Measurements from ENCODE around the gene TCAP. TPM values are rescaled to one million over a fixed set of nuclear protein-coding genes. Genes with fewer than 3 reads are reported as not detected.

Gene TCAP
- total and polyA plus RNA-seq, 2 donors (not counting 1 experiment from before 2014, with no cell fraction given): 0.05 to 0.17 TPM

GRCh38 chr17:39647256-39647655, 17.9 kb upstream of the TCAP start:
- no peak for DNase-seq (ENCODE audit: low read depth in 2 of 2)
- Histone ChIP-seq H3K9ac (ENCODE audit: insufficient read depth, low read length) (no peak overlapping the region), H3K4me1 (ENCODE audit: control insufficient read depth, extremely low read depth, insufficient read depth, low read length) (peaks cover 3% of the 10 kb centered on the region), H3K27me3 (ENCODE audit: control insufficient read depth, insufficient read depth, low read length) (no peaks in the 10 kb centered on the region), H3K9me3 (ENCODE audit: control insufficient read depth, insufficient read depth, low read depth, low read length) (no peaks in the 10 kb centered on the region), H3K4me2 (ENCODE audit: extremely low read depth, insufficient read depth, low read length) (no peak overlapping the region), H2AFZ (ENCODE audit: low read length) (no peak overlapping the region), H4K20me1 (ENCODE audit: control insufficient read depth, extremely low read depth, insufficient read depth, low read length) (no peaks in the 10 kb centered on the region), H3K27ac (ENCODE audit: insufficient read depth, low read length) (no peak overlapping the region), H3K79me2 (ENCODE audit: control insufficient read depth, insufficient read depth, low read length) (peaks cover 4% of the 10 kb centered on the region), H3K4me3 (replicated peaks in 1 of 4; ENCODE audit: control extremely low read depth in 1 of 4, insufficient read depth in 1 of 4, low read depth in 3 of 4, low read length in 4 of 4) (no peak overlapping the region), H3K36me3 (ENCODE audit: control insufficient read depth, insufficient read depth, low read length) (no peaks in the 10 kb centered on the region)
- TF ChIP-seq EZH2 (IDR thresholded peaks at IDR 0.05; ENCODE audit: low read length, missing control alignments): no peak
- TF ChIP-seq CTCF (conservative IDR thresholded peaks at IDR 0.05 in 1 of 2, IDR thresholded peaks at IDR 0.05 in 1 of 2; ENCODE audit: low read depth in 1 of 2, low read length in 2 of 2): no peak

GRCh38 chr17:39648616-39649366, 16.4 kb upstream of the TCAP start:
- TF ChIP-seq EZH2 (IDR thresholded peaks at IDR 0.05; ENCODE audit: low read length, missing control alignments) (no peak), CTCF (conservative IDR thresholded peaks at IDR 0.05 in 1 of 2, IDR thresholded peaks at IDR 0.05 in 1 of 2; ENCODE audit: low read depth in 1 of 2, low read length in 2 of 2) (no peak)
- H3K4me2 ChIP-seq (ENCODE audit: extremely low read depth, insufficient read depth, low read length): no peak overlapping the region
- no peaks in the 10 kb centered on the region for H4K20me1 ChIP-seq (ENCODE audit: control insufficient read depth, extremely low read depth, insufficient read depth, low read length)
- peaks cover 4% of the 10 kb centered on the region for H3K79me2 ChIP-seq (ENCODE audit: control insufficient read depth, insufficient read depth, low read length)
- no peak overlapping the region for H3K4me3 ChIP-seq (replicated peaks in 1 of 4; ENCODE audit: control extremely low read depth in 1 of 4, insufficient read depth in 1 of 4, low read depth in 3 of 4, low read length in 4 of 4)
- no peak overlapping the region for H2AFZ ChIP-seq (ENCODE audit: low read length)
- DNase-seq (ENCODE audit: low read depth in 2 of 2): peak; percentile 78
- H3K9ac ChIP-seq (ENCODE audit: insufficient read depth, low read length): no peak overlapping the region
- no peaks in the 10 kb centered on the region for H3K27me3 ChIP-seq (ENCODE audit: control insufficient read depth, insufficient read depth, low read length)
- H3K27ac ChIP-seq (ENCODE audit: insufficient read depth, low read length): no peak overlapping the region
- no peaks in the 10 kb centered on the region for H3K36me3 ChIP-seq (ENCODE audit: control insufficient read depth, insufficient read depth, low read length)
- no peaks in the 10 kb centered on the region for H3K4me1 ChIP-seq (ENCODE audit: control insufficient read depth, extremely low read depth, insufficient read depth, low read length)
- H3K9me3 ChIP-seq (ENCODE audit: control insufficient read depth, insufficient read depth, low read depth, low read length): no peaks in the 10 kb centered on the region

- H3K27me3 ChIP-seq (ENCODE audit: control insufficient read depth, insufficient read depth, low read length): no peaks in the 10 kb centered on the region
- peak in 1 of 2 donors; percentile 37 for DNase-seq (ENCODE audit: low read depth in 2 of 2)
- no peak overlapping the region for H3K9ac ChIP-seq (ENCODE audit: insufficient read depth, low read length)
- H3K4me2 ChIP-seq (ENCODE audit: extremely low read depth, insufficient read depth, low read length): no peak overlapping the region
- no peaks in the 10 kb centered on the region for H3K36me3 ChIP-seq (ENCODE audit: control insufficient read depth, insufficient read depth, low read length)
- H3K4me3 ChIP-seq (replicated peaks in 1 of 4; ENCODE audit: control extremely low read depth in 1 of 4, insufficient read depth in 1 of 4, low read depth in 3 of 4, low read length in 4 of 4): no peak overlapping the region
- H2AFZ ChIP-seq (ENCODE audit: low read length): no peak overlapping the region
- H4K20me1 ChIP-seq (ENCODE audit: control insufficient read depth, extremely low read depth, insufficient read depth, low read length): no peaks in the 10 kb centered on the region
- no peaks in the 10 kb centered on the region for H3K79me2 ChIP-seq (ENCODE audit: control insufficient read depth, insufficient read depth, low read length)
- H3K27ac ChIP-seq (ENCODE audit: insufficient read depth, low read length): no peak overlapping the region
- TF ChIP-seq CTCF (conservative IDR thresholded peaks at IDR 0.05 in 1 of 2, IDR thresholded peaks at IDR 0.05 in 1 of 2; ENCODE audit: low read depth in 1 of 2, low read length in 2 of 2): no peak
- TF ChIP-seq EZH2 (IDR thresholded peaks at IDR 0.05; ENCODE audit: low read length, missing control alignments): no peak
- no peaks in the 10 kb centered on the region for H3K9me3 ChIP-seq (ENCODE audit: control insufficient read depth, insufficient read depth, low read depth, low read length)
- no peaks in the 10 kb centered on the region for H3K4me1 ChIP-seq (ENCODE audit: control insufficient read depth, extremely low read depth, insufficient read depth, low read length)
Measured at GRCh38 chr17:39650121-39650579, 15.0 kb upstream of the TCAP start.

All from fibroblast of lung (primary cell).